K562 (cell line): ENCODE data around the gene LRRC75A. TPM values are rescaled to one million over a fixed set of nuclear protein-coding genes. Genes with fewer than 3 reads are reported as not detected.

Source experiments
- BMI1 ChIP-seq: fragments of 150-350 bp; IDR thresholded peaks from 2 replicates; pipeline ENCODE4 v1.6.1; 2014; ENCODE audit warnings: low read length
- DIDO1 ChIP-seq: fragments of 450-650 bp; IDR thresholded peaks from 2 replicates; pipeline ENCODE4 v1.6.1; 2016; ENCODE audit warnings: low read depth, missing biosample characterization, missing genetic modification characterization
- DNMT1 ChIP-seq: fragments of 450-650 bp; IDR thresholded peaks from 2 replicates; pipeline ENCODE4 v1.6.1; 2016; ENCODE audit warnings: antibody characterized with exemption, mild to moderate bottlenecking
- ELF1 ChIP-seq: fragments of 200-800 bp; sonication (Bioruptor generic); IDR thresholded peaks from 2 replicates; pipeline ENCODE4 v1.6.1; 2016; ENCODE audit warnings: missing genetic modification characterization, missing compliant biosample characterization
- ETS1 ChIP-seq: conservative IDR thresholded peaks from 2 replicates; pipeline ENCODE4 v1.6.1; 2011; ENCODE audit warnings: low read depth, mild to moderate bottlenecking, low read length; ENCODE audit not compliant: control insufficient read depth
- FOSL1 ChIP-seq: fragments of 200-800 bp; sonication (Bioruptor generic); conservative IDR thresholded peaks from 2 replicates; pipeline ENCODE4 v1.6.1; 2016; ENCODE audit warnings: missing genetic modification characterization, missing compliant biosample characterization
- GATAD2A ChIP-seq: fragments of 450-650 bp; IDR thresholded peaks from 2 replicates; pipeline ENCODE4 v1.6.1; 2017
- GMEB1 ChIP-seq: fragments of 250-450 bp; sonication (Bioruptor Pico); IDR thresholded peaks from 2 replicates; pipeline ENCODE4 v1.4.0; 2020; ENCODE audit warnings: mild to moderate bottlenecking
- MIER1 ChIP-seq: fragments of 450-650 bp; IDR thresholded peaks from 2 replicates; pipeline ENCODE4 v1.6.1; 2016; ENCODE audit warnings: antibody characterized with exemption, mild to moderate bottlenecking, low read depth
- NFE2 ChIP-seq: IDR thresholded peaks from 2 replicates; pipeline ENCODE4 v1.6.1; 2014; ENCODE audit warnings: antibody characterized with exemption, low read depth
- NFIC ChIP-seq: fragments of 450-650 bp; IDR thresholded peaks from 2 replicates; pipeline ENCODE4 v1.6.1; 2017; ENCODE audit warnings: mild to moderate bottlenecking, inconsistent platforms
- NFIX ChIP-seq: fragments of 250-450 bp; sonication (Bioruptor Pico); IDR thresholded peaks from 2 replicates; pipeline ENCODE4 v1.4.0; 2020; ENCODE audit warnings: low read depth, mild to moderate bottlenecking, moderate library complexity
- NKRF ChIP-seq: fragments of 450-650 bp; IDR thresholded peaks from 2 replicates; pipeline ENCODE4 v1.6.1; 2016; ENCODE audit warnings: borderline replicate concordance
- RBM15 ChIP-seq: fragments of 200-400 bp; formaldehyde crosslinking; IDR thresholded peaks from 2 replicates; pipeline ENCODE4 v1.6.1; 2018; ENCODE audit warnings: mild to moderate bottlenecking, low read length, moderate library complexity; ENCODE audit not compliant: insufficient read depth
- RFX7 ChIP-seq: fragments of 250-450 bp; sonication (Bioruptor Pico); IDR thresholded peaks from 2 replicates; pipeline ENCODE4 v1.5.1; 2021; ENCODE audit warnings: mild to moderate bottlenecking
- SNRNP70 ChIP-seq: fragments of 200-400 bp; formaldehyde crosslinking; optimal IDR thresholded peaks from 2 replicates; pipeline ENCODE3; 2017; ENCODE audit warnings: low read depth, low read length
- TBP ChIP-seq: optimal IDR thresholded peaks from 2 replicates; pipeline ENCODE3; 2011; ENCODE audit warnings: low read depth, low read length, improper control_type of control experiment
- ZNF551 ChIP-seq: fragments of 250-450 bp; sonication (Bioruptor Pico); IDR thresholded peaks from 2 replicates; pipeline ENCODE4 v1.5.0; 2021; ENCODE audit warnings: mild to moderate bottlenecking, moderate library complexity
- ZNF699 ChIP-seq: fragments of 250-450 bp; sonication (Bioruptor Pico); IDR thresholded peaks from 2 replicates; pipeline ENCODE4 v1.8.0; 2021; ENCODE audit warnings: mild to moderate bottlenecking, moderate library complexity; ENCODE audit not compliant: insufficient replicate concordance
- polyA plus RNA-seq, 8 experiments: library from polyadenylated mRNA; depleted of rRNA in 4 of 8; stranded (reverse) in 5 of 8; unstranded in 3 of 8; fragments of >200 nt; fragmentation: Nextera tagmentation in 2 of 8; fragmentation: Illumina TruSeq in 1 of 8; extraction: Ambion mirVana in 2 of 8; extraction: Trizol in 1 of 8; gene quantifications; 2 replicates each; pipeline versions ENCODE4 v1.2.1 to v1.2.3, GENCODE V29; 2011 to 2014; ENCODE audit warnings: inconsistent platforms in 1 of 8, missing spikeins in 1 of 8
- total RNA-seq, 7 experiments: library from RNA; depleted of rRNA in 6 of 7; stranded (reverse); fragments of >200 nt in 6 of 7; fragmentation: Illumina TruSeq in 2 of 7; extraction: Trizol in 2 of 7; gene quantifications; 2 replicates each; pipeline versions ENCODE4 v1.2.1 to v1.2.3, GENCODE V29; 2011 to 2021; ENCODE audit warnings: low replicate concordance in 1 of 7

Gene LRRC75A
- total and polyA plus RNA-seq, 9 of the 15 experiments (the other 6 are each of a cell fraction or from before 2014, with no cell fraction given): 0.04 to 0.34 (median 0.08) TPM; not detected in 5

GRCh38 chr17:16415031-16415924 lies 76.7 kb downstream of the LRRC75A start, which contains the start of gene TRPV2 (continued):
- TF ChIP-seq ETS1 (0 out of 2 replicates have a peak, but pooled peaks have one; percentile 34), BMI1 (no peak), GMEB1 (CRISPR knock-in tag) (no peak), NKRF (peak; percentile 72), RFX7 (CRISPR knock-in tag) (no peak), MIER1 (no peak), TBP (peak; percentile 16), NFE2 (no peak), FOSL1 (tag) (no peak), DIDO1 (tag) (no peak), GATAD2A (no peak), RBM15 (no peak), DNMT1 (no peak), ZNF551 (CRISPR knock-in tag) (no peak), SNRNP70 (no peak), NFIX (CRISPR knock-in tag) (no peak), ZNF699 (CRISPR knock-in tag) (no peak), ELF1 (no peak), NFIC (no peak)
